C4-2B (cell line): ENCODE measurements around the gene SYNPO2.

Source experiments
- CTCF ChIP-seq: fragments of 450-650 bp; conservative IDR thresholded peaks from 2 replicates; pipeline ENCODE4 v1.5.1; 2017; ENCODE audit warnings: mild to moderate bottlenecking
- ZFX ChIP-seq: fragments of 450-650 bp; IDR thresholded peaks from 2 replicates; pipeline ENCODE4 v1.6.1; 2017

- TF ChIP-seq CTCF, result no peak
- no peak for TF ChIP-seq ZFX
These were observed 41.7 kb upstream of the SYNPO2 start for GRCh38 chr4:118846979-118847378.
